Activated CD8-positive, alpha-beta T cell treated with anti-CD3 and anti-CD28 coated beads for 36 hours (primary cell): Measurements from ENCODE around the gene SLC39A11. TPM values are rescaled to one million over a fixed set of nuclear protein-coding genes. Genes with fewer than 3 reads are reported as not detected.
"Not testable (repeated sequence)": the region's sequence is repeated elsewhere in the genome, so short reads cannot be mapped to it uniquely, and the experiment has no call there.

Experiments
- ATAC-seq: fragments of 200-7000 bp; cut with Tn5 transposase; one replicate; pipeline ENCODE4 v1.10.0; 2021; ENCODE audit warnings: mild to moderate bottlenecking, moderate library complexity
- CTCF ChIA-PET: fragments of 350-600 bp; sonication (Branson Sonifier 250); formaldehyde crosslinking; loops from one replicate; lab custom pipeline; 2021; ENCODE audit warnings: antibody characterized with exemption; lab: Charles Lee
- POLR2A ChIA-PET: fragments of 350-600 bp; sonication (Branson Sonifier 250); formaldehyde crosslinking; loops from one replicate; lab custom pipeline; 2021; ENCODE audit warnings: antibody characterized with exemption; lab: Charles Lee
- DNase-seq: peaks from one replicate; pipeline ENCODE4 v3.0.0-alpha.2; 2020
- H3K27ac Mint-ChIP-seq: one replicate; pipeline ENCODE4 v1.8.0; 2021; ENCODE audit warnings: mild to moderate bottlenecking, mixed read lengths
- H3K27me3 Mint-ChIP-seq: one replicate; pipeline ENCODE4 v1.8.0; 2021; ENCODE audit warnings: mixed read lengths
- H3K36me3 Mint-ChIP-seq: one replicate; pipeline ENCODE4 v1.8.0; 2021; ENCODE audit warnings: low read depth, mixed read lengths
- H3K4me1 Mint-ChIP-seq: one replicate; pipeline ENCODE4 v1.8.0; 2021; ENCODE audit warnings: low read depth, mixed read lengths
- H3K4me3 Mint-ChIP-seq: one replicate; pipeline ENCODE4 v1.8.0; 2021; ENCODE audit warnings: mild to moderate bottlenecking, moderate library complexity, mixed read lengths
- H3K9me3 Mint-ChIP-seq: one replicate; pipeline ENCODE4 v1.8.0; 2021; ENCODE audit warnings: mixed read lengths
- CTCF ChIP-seq: fragments of 200-600 bp; IDR thresholded peaks from one replicate; pipeline ENCODE4 v1.8.0; 2022; ENCODE audit warnings: antibody characterized with exemption, mild to moderate bottlenecking
- intact Hi-C: fragments of 100-400 bp; cut with micrococcal nuclease; formaldehyde crosslinking; loops from one replicate; pipeline ENCODE4 v1.10.0; 2022
- total RNA-seq, 2 experiments: library from RNA; stranded (reverse); gene quantifications; one replicate each; pipeline ENCODE4 v1.2.3, GENCODE V29; 2021

SLC39A11 gene
- total RNA-seq, 2 experiments from 2014 or later, result 14.4 to 14.9 TPM

GRCh38 chr17:72937707-72938106 is 154.8 kb downstream of the SLC39A11 start:
- intact Hi-C loops, result no loop called here
- ATAC-seq (no peak), DNase-seq (no peak)
- H3K27me3 Mint-ChIP-seq, result no peaks in the 10 kb centered on the region
- no peak overlapping the region for H3K27ac Mint-ChIP-seq
- no peaks in the 10 kb centered on the region for H3K4me1 Mint-ChIP-seq
- H3K4me3 Mint-ChIP-seq, result no peak overlapping the region
- TF ChIP-seq CTCF, result no peak
- ChIA-PET CTCF (no interaction called here), POLR2A (no interaction called here)
- peaks cover 3% of the 10 kb centered on the region for H3K36me3 Mint-ChIP-seq
- no peaks in the 10 kb centered on the region for H3K9me3 Mint-ChIP-seq

- CTCF ChIA-PET, result interaction anchor here (1.0 kb wide), 1 partner anchor 380 kb away, joined by 3 read pairs; no protein-coding TSS in a partner anchor
- POLR2A ChIA-PET, H3K4me3 Mint-ChIP-seq, DNase-seq, H3K36me3 Mint-ChIP-seq, H3K4me1 Mint-ChIP-seq, H3K9me3 Mint-ChIP-seq, H3K27ac Mint-ChIP-seq, intact Hi-C loops, H3K27me3 Mint-ChIP-seq, ATAC-seq: not testable (repeated sequence)
These were observed 155.2 kb downstream of the SLC39A11 start for GRCh38 chr17:72937254-72937653.

- no peak for DNase-seq
- TF ChIP-seq CTCF, result no peak
- ChIA-PET POLR2A (no interaction called here), CTCF (no interaction called here)
- no peaks in the 10 kb centered on the region for H3K9me3 Mint-ChIP-seq
- peaks cover 3% of the 10 kb centered on the region for H3K36me3 Mint-ChIP-seq
- H3K27me3 Mint-ChIP-seq, result no peaks in the 10 kb centered on the region
- intact Hi-C loops, result no loop called here
- no peak for ATAC-seq
- no peak overlapping the region for H3K4me3 Mint-ChIP-seq
- no peak overlapping the region for H3K27ac Mint-ChIP-seq
- H3K4me1 Mint-ChIP-seq, result peaks cover 10% of the 10 kb centered on the region
These were observed 156.5 kb downstream of the SLC39A11 start for GRCh38 chr17:72935984-72936383.

GRCh38 chr17:72934927-72935326 is 157.6 kb downstream of the SLC39A11 start:
- TF ChIP-seq CTCF, result no peak
- DNase-seq, result no peak
- intact Hi-C loops, result no loop called here
- POLR2A ChIA-PET, result no interaction called here
- Mint-ChIP-seq H3K36me3 (peaks cover 3% of the 10 kb centered on the region), H3K27ac (no peak overlapping the region), H3K4me1 (peaks cover 13% of the 10 kb centered on the region), H3K27me3 (no peaks in the 10 kb centered on the region), H3K4me3 (no peak overlapping the region), H3K9me3 (no peaks in the 10 kb centered on the region)
- no peak for ATAC-seq
- CTCF ChIA-PET, result no interaction called here

GRCh38 chr17:72931635-72932034 is 160.9 kb downstream of the SLC39A11 start:
- no peak overlapping the region for H3K4me3 Mint-ChIP-seq
- peak; percentile 56 for ATAC-seq
- H3K9me3 Mint-ChIP-seq, result no peaks in the 10 kb centered on the region
- TF ChIP-seq CTCF, result no peak
- peaks cover 3% of the 10 kb centered on the region for H3K36me3 Mint-ChIP-seq
- DNase-seq, result no peak
- H3K27ac Mint-ChIP-seq, result no peak overlapping the region
- H3K4me1 Mint-ChIP-seq, result peaks cover 13% of the 10 kb centered on the region
- ChIA-PET CTCF (no interaction called here), POLR2A (interaction anchor here (0.9 kb wide), 1 partner anchor 9 kb away, joined by 3 read pairs; no protein-coding TSS in a partner anchor)
- no peaks in the 10 kb centered on the region for H3K27me3 Mint-ChIP-seq
- intact Hi-C loops, result no loop called here
